Endothelial cell (in vitro differentiated cells): ENCODE results near the gene PUS1. TPM values are rescaled to one million over a fixed set of nuclear protein-coding genes. Genes with fewer than 3 reads are reported as not detected.

Source experiments
- DNase-seq: peaks from one replicate; pipeline ENCODE4 v3.0.0; 2021; ENCODE audit warnings: low spot score
- H3K27ac Mint-ChIP-seq: one replicate; pipeline ENCODE4 v1.8.0; 2021; ENCODE audit warnings: mixed read lengths, inconsistent platforms; ENCODE audit not compliant: unreplicated experiment
- H3K27me3 Mint-ChIP-seq: one replicate; pipeline ENCODE4 v1.8.0; 2021; ENCODE audit warnings: mild to moderate bottlenecking, moderate library complexity, mixed read lengths, inconsistent platforms; ENCODE audit not compliant: unreplicated experiment
- H3K36me3 Mint-ChIP-seq: one replicate; pipeline ENCODE4 v1.8.0; 2021; ENCODE audit warnings: mild to moderate bottlenecking, low read depth, mixed read lengths, inconsistent platforms; ENCODE audit not compliant: unreplicated experiment
- H3K4me1 Mint-ChIP-seq: one replicate; pipeline ENCODE4 v1.8.0; 2021; ENCODE audit warnings: mild to moderate bottlenecking, mixed read lengths, inconsistent platforms; ENCODE audit not compliant: unreplicated experiment
- H3K4me3 Mint-ChIP-seq: one replicate; pipeline ENCODE4 v1.8.0; 2021; ENCODE audit warnings: mild to moderate bottlenecking, mixed read lengths, inconsistent platforms; ENCODE audit not compliant: unreplicated experiment
- H3K9me3 Mint-ChIP-seq: one replicate; pipeline ENCODE4 v1.8.0; 2021; ENCODE audit warnings: mixed read lengths, inconsistent platforms; ENCODE audit not compliant: unreplicated experiment
- CTCF ChIP-seq: fragments of 200-600 bp; sonication (generic); IDR thresholded peaks from one replicate; pipeline ENCODE4 v1.5.0; 2021; ENCODE audit warnings: antibody characterized with exemption; ENCODE audit not compliant: unreplicated experiment
- total RNA-seq: library from RNA; stranded (reverse); fragmentation: NEBNext Ultra II Directional; extraction: Animal tissue kit (Norgen Biotek cat#: 25700); gene quantifications from one replicate; pipeline ENCODE4 v1.2.1, GENCODE V29; 2021; ENCODE audit not compliant: unreplicated experiment

The PUS1 gene
- total RNA-seq, 1 donor from 2014 or later: 25.8 TPM

GRCh38 chr12:131904346-131904745, 24.7 kb upstream of the PUS1 start:
- no peak for DNase-seq
- no peak overlapping the region for H3K27ac Mint-ChIP-seq

DNA sequence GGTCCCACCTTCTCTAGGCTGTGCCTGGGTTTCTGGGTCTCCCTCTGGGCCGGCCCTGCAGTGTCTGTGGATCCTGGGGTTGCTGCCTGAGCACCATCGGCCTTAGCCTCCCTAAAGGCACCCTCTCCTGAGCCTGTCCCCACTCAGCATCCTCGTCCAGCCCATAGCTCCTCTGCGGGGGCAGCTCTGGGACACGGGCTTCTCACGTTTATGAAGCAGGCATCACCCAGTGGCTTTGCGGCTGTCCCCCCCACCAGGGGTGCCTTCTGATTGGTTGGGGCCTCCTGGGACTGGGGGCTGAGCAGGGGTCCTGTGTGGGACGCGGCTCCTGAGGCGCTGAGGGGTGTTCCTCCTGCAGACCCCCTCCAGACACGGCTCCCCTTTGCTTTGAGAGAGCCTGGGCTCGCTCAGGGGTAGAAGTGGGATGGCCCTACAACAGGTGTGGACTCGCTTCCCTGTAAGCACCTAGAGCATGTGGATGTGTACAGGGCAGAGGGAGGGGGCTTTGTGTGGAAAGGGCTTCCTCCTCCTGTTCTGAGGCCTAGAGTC, 23.9 kb upstream of the PUS1 start:
- Mint-ChIP-seq H3K27me3 (no peaks in the 10 kb centered on the region), H3K9me3 (no peaks in the 10 kb centered on the region), H3K4me3 (no peak overlapping the region), H3K4me1 (no peaks in the 10 kb centered on the region), H3K27ac (no peak overlapping the region), H3K36me3 (no peaks in the 10 kb centered on the region)
- TF ChIP-seq CTCF: no peak
- no peak for DNase-seq

More at GRCh38 chr12:131904346-131904745, 24.7 kb upstream of the PUS1 start:
- H3K4me1 Mint-ChIP-seq: no peaks in the 10 kb centered on the region
- H3K27me3 Mint-ChIP-seq: no peaks in the 10 kb centered on the region
- H3K4me3 Mint-ChIP-seq: no peak overlapping the region
- H3K9me3 Mint-ChIP-seq: no peaks in the 10 kb centered on the region
- H3K36me3 Mint-ChIP-seq: no peaks in the 10 kb centered on the region
- TF ChIP-seq CTCF: no peak

GRCh38 chr12:131905630-131906091, 23.4 kb upstream of the PUS1 start:
- Mint-ChIP-seq H3K9me3 (no peaks in the 10 kb centered on the region), H3K27ac (peak overlapping the region; percentile 36), H3K4me1 (no peaks in the 10 kb centered on the region), H3K4me3 (no peak overlapping the region), H3K36me3 (no peaks in the 10 kb centered on the region), H3K27me3 (no peaks in the 10 kb centered on the region)
- TF ChIP-seq CTCF: no peak
- no peak for DNase-seq

GRCh38 chr12:131907379-131908091, 21.5 kb upstream of the PUS1 start:
- no peak overlapping the region for H3K27ac Mint-ChIP-seq
- no peak overlapping the region for H3K4me3 Mint-ChIP-seq
- no peak for TF ChIP-seq CTCF
- no peaks in the 10 kb centered on the region for H3K36me3 Mint-ChIP-seq
- H3K9me3 Mint-ChIP-seq: no peaks in the 10 kb centered on the region
- no peaks in the 10 kb centered on the region for H3K4me1 Mint-ChIP-seq
- DNase-seq: no peak
- no peaks in the 10 kb centered on the region for H3K27me3 Mint-ChIP-seq
